ENCODE measurements around the gene ALG11.

Gene ALG11

GRCh38 chr13:52005841-52006522 lies 6.2 kb upstream of the ALG11 start:
- no peak overlapping the region for H3K4ac ChIP-seq (ENCODE audit: low read length)
- H2AFZ ChIP-seq (ENCODE audit: low read length): no peak overlapping the region
- no peak overlapping the region for H2AK5ac ChIP-seq (ENCODE audit: low read depth, low read length)
- no peak overlapping the region for H2BK12ac ChIP-seq (ENCODE audit: low read length)
- no peak overlapping the region for H3K4me3 ChIP-seq (ENCODE audit: low read length in 2 of 2)
- H3K9ac ChIP-seq (ENCODE audit: low read depth, low read length, poor library complexity): no peak overlapping the region
- H4K91ac ChIP-seq (ENCODE audit: low read depth, low read length, poor library complexity): no peak overlapping the region
- no peaks in the 10 kb centered on the region for H3K36me3 ChIP-seq (replicated peaks in 1 of 2; ENCODE audit: control insufficient read depth in 2 of 2, insufficient read depth in 2 of 2, low read length in 2 of 2)
- H3K9me3 ChIP-seq (replicated peaks in 1 of 2; ENCODE audit: control insufficient read depth in 2 of 2, insufficient read depth in 1 of 2, low read depth in 1 of 2, low read length in 2 of 2): no peaks in the 10 kb centered on the region
- WGBS, 2 donors (ENCODE audit: extremely low coverage in 2 of 2, insufficient read length in 2 of 2, insufficient replicate concordance in 1 of 2): no CpG with 5 or more reads among the region's 13 CpGs
- no peaks in the 10 kb centered on the region for H3K79me1 ChIP-seq (ENCODE audit: low read depth, low read length)
- no peak overlapping the region for H4K8ac ChIP-seq (ENCODE audit: low read depth, low read length)
- H3K18ac ChIP-seq (ENCODE audit: low read length): no peak overlapping the region
- no peak overlapping the region for H2BK15ac ChIP-seq (ENCODE audit: low read length)
- no peak overlapping the region for H3K23ac ChIP-seq (ENCODE audit: low read depth, low read length, poor library complexity)
- no peak overlapping the region for H2BK120ac ChIP-seq (ENCODE audit: low read depth, low read length)
- H3K4me1 ChIP-seq (ENCODE audit: control insufficient read depth in 2 of 2, insufficient read depth in 1 of 2, low read depth in 1 of 2, low read length in 2 of 2): no peaks in the 10 kb centered on the region
- H3K27me3 ChIP-seq (ENCODE audit: control insufficient read depth in 3 of 3, insufficient read depth in 3 of 3, low read depth in 1 of 3, low read length in 3 of 3): peaks cover 0 to 53% (median 2%) of the 10 kb centered on the region in 3 experiments
- H3K14ac ChIP-seq (ENCODE audit: low read length): no peak overlapping the region
- no peak for DNase-seq (ENCODE audit: low spot score)
- no peak overlapping the region for H2BK5ac ChIP-seq (ENCODE audit: low read length)
- no peak overlapping the region for H3K27ac ChIP-seq (replicated peaks; ENCODE audit: low read length)
- no peak overlapping the region for H3K4me2 ChIP-seq (ENCODE audit: insufficient read depth, low read length, poor library complexity, severe bottlenecking)

- no CpG with 5 or more reads among the region's 8 CpGs for WGBS, 2 donors (ENCODE audit: extremely low coverage in 2 of 2, insufficient read length in 2 of 2, insufficient replicate concordance in 1 of 2)
- H3K14ac ChIP-seq (ENCODE audit: low read length): no peak overlapping the region
- no peak overlapping the region for H3K18ac ChIP-seq (ENCODE audit: low read length)
- no peak overlapping the region for H3K4me3 ChIP-seq (ENCODE audit: low read length in 2 of 2)
- H3K36me3 ChIP-seq (replicated peaks in 1 of 2; ENCODE audit: control insufficient read depth in 2 of 2, insufficient read depth in 2 of 2, low read length in 2 of 2): no peaks in the 10 kb centered on the region
- no peak overlapping the region for H4K91ac ChIP-seq (ENCODE audit: low read depth, low read length, poor library complexity)
- H3K9ac ChIP-seq (ENCODE audit: low read depth, low read length, poor library complexity): no peak overlapping the region
- no peak overlapping the region for H3K27ac ChIP-seq (replicated peaks; ENCODE audit: low read length)
- H2BK12ac ChIP-seq (ENCODE audit: low read length): no peak overlapping the region
- H2AK5ac ChIP-seq (ENCODE audit: low read depth, low read length): no peak overlapping the region
- H2AFZ ChIP-seq (ENCODE audit: low read length): no peak overlapping the region
- no peaks in the 10 kb centered on the region for H3K9me3 ChIP-seq (replicated peaks in 1 of 2; ENCODE audit: control insufficient read depth in 2 of 2, insufficient read depth in 1 of 2, low read depth in 1 of 2, low read length in 2 of 2)
- H3K4me1 ChIP-seq (ENCODE audit: control insufficient read depth in 2 of 2, insufficient read depth in 1 of 2, low read depth in 1 of 2, low read length in 2 of 2): no peaks in the 10 kb centered on the region
- H2BK120ac ChIP-seq (ENCODE audit: low read depth, low read length): no peak overlapping the region
- DNase-seq (ENCODE audit: low spot score): no peak
- H3K4ac ChIP-seq (ENCODE audit: low read length): no peak overlapping the region
- H2BK5ac ChIP-seq (ENCODE audit: low read length): no peak overlapping the region
- H3K79me1 ChIP-seq (ENCODE audit: low read depth, low read length): no peaks in the 10 kb centered on the region
- no peak overlapping the region for H2BK15ac ChIP-seq (ENCODE audit: low read length)
- H3K23ac ChIP-seq (ENCODE audit: low read depth, low read length, poor library complexity): no peak overlapping the region
- H3K4me2 ChIP-seq (ENCODE audit: insufficient read depth, low read length, poor library complexity, severe bottlenecking): no peak overlapping the region
- peaks cover 2 to 59% (median 7%) of the 10 kb centered on the region in 3 experiments for H3K27me3 ChIP-seq (ENCODE audit: control insufficient read depth in 3 of 3, insufficient read depth in 3 of 3, low read depth in 1 of 3, low read length in 3 of 3)
- no peak overlapping the region for H4K8ac ChIP-seq (ENCODE audit: low read depth, low read length)
These were observed 5.5 kb upstream of the ALG11 start for GRCh38 chr13:52006523-52007245.

GRCh38 chr13:52009946-52010345 lies 2.3 kb upstream of the ALG11 start:
- Histone ChIP-seq H2BK120ac (ENCODE audit: low read depth, low read length) (no peak overlapping the region), H4K91ac (ENCODE audit: low read depth, low read length, poor library complexity) (no peak overlapping the region)

GRCh38 chr13:52010890-52011631 lies 1.1 kb upstream of the ALG11 start, which contains the start of gene ATP7B:
Gene ATP7B, minus strand, starts transcription at chr13:52011450. Its CDS starts 113 bp downstream, at chr13:52011337.
- Histone ChIP-seq H3K27me3 (ENCODE audit: control insufficient read depth in 3 of 3, insufficient read depth in 3 of 3, low read depth in 1 of 3, low read length in 3 of 3) (peaks cover 2 to 50% (median 7%) of the 10 kb centered on the region in 3 experiments), H3K4me1 (ENCODE audit: control insufficient read depth in 2 of 2, insufficient read depth in 1 of 2, low read depth in 1 of 2, low read length in 2 of 2) (no peaks in the 10 kb centered on the region), H3K23ac (ENCODE audit: low read depth, low read length, poor library complexity) (peak within 1 kb of the TSS; percentile 80), H2BK15ac (ENCODE audit: low read length) (no peak within 1 kb of the TSS), H3K79me1 (ENCODE audit: low read depth, low read length) (no peaks in the 10 kb centered on the region), H3K4ac (ENCODE audit: low read length) (no peak within 1 kb of the TSS), H3K9me3 (replicated peaks in 1 of 2; ENCODE audit: control insufficient read depth in 2 of 2, insufficient read depth in 1 of 2, low read depth in 1 of 2, low read length in 2 of 2) (no peaks in the 10 kb centered on the region), H3K14ac (ENCODE audit: low read length) (peak within 1 kb of the TSS; percentile 90), H2BK12ac (ENCODE audit: low read length) (peak within 1 kb of the TSS; percentile 67), H3K4me2 (ENCODE audit: insufficient read depth, low read length, poor library complexity, severe bottlenecking) (peak within 1 kb of the TSS; percentile 96), H4K8ac (ENCODE audit: low read depth, low read length) (no peak within 1 kb of the TSS), H4K91ac (ENCODE audit: low read depth, low read length, poor library complexity) (no peak within 1 kb of the TSS), H2AFZ (ENCODE audit: low read length) (peak within 1 kb of the TSS; percentile 100), H3K27ac (replicated peaks; ENCODE audit: low read length) (peak within 1 kb of the TSS; percentile 44), H2BK120ac (ENCODE audit: low read depth, low read length) (no peak within 1 kb of the TSS), H3K36me3 (replicated peaks in 1 of 2; ENCODE audit: control insufficient read depth in 2 of 2, insufficient read depth in 2 of 2, low read length in 2 of 2) (peaks cover 0 to 14% of the 10 kb centered on the region in 2 donors), H3K9ac (ENCODE audit: low read depth, low read length, poor library complexity) (peak within 1 kb of the TSS; percentile 88), H3K18ac (ENCODE audit: low read length) (peak within 1 kb of the TSS; percentile 96), H2BK5ac (ENCODE audit: low read length) (peak within 1 kb of the TSS; percentile 92), H3K4me3 (ENCODE audit: low read length in 2 of 2) (peak within 1 kb of the TSS; percentile 67 to 95), H2AK5ac (ENCODE audit: low read depth, low read length) (peak within 1 kb of the TSS; percentile 34)
- peak; percentile 45 for DNase-seq (ENCODE audit: low spot score)
- no CpG with 5 or more reads among the region's 46 CpGs for WGBS, 2 donors (ENCODE audit: extremely low coverage in 2 of 2, insufficient read length in 2 of 2, insufficient replicate concordance in 1 of 2)

More at GRCh38 chr13:52009946-52010345, 2.3 kb upstream of the ALG11 start:
- no peak overlapping the region for H3K27ac ChIP-seq (replicated peaks; ENCODE audit: low read length)
- no peak overlapping the region for H2AFZ ChIP-seq (ENCODE audit: low read length)
- no peak overlapping the region for H2BK5ac ChIP-seq (ENCODE audit: low read length)
- H3K79me1 ChIP-seq (ENCODE audit: low read depth, low read length): no peaks in the 10 kb centered on the region
- no peak overlapping the region for H4K8ac ChIP-seq (ENCODE audit: low read depth, low read length)
- H3K23ac ChIP-seq (ENCODE audit: low read depth, low read length, poor library complexity): no peak overlapping the region
- H3K14ac ChIP-seq (ENCODE audit: low read length): no peak overlapping the region
- H3K27me3 ChIP-seq (ENCODE audit: control insufficient read depth in 3 of 3, insufficient read depth in 3 of 3, low read depth in 1 of 3, low read length in 3 of 3): peaks cover 2 to 54% (median 7%) of the 10 kb centered on the region in 3 experiments
- no peaks in the 10 kb centered on the region for H3K9me3 ChIP-seq (replicated peaks in 1 of 2; ENCODE audit: control insufficient read depth in 2 of 2, insufficient read depth in 1 of 2, low read depth in 1 of 2, low read length in 2 of 2)
- DNase-seq (ENCODE audit: low spot score): no peak
- no peak overlapping the region for H3K4me2 ChIP-seq (ENCODE audit: insufficient read depth, low read length, poor library complexity, severe bottlenecking)
- no peak overlapping the region for H3K9ac ChIP-seq (ENCODE audit: low read depth, low read length, poor library complexity)
- no peaks in the 10 kb centered on the region for H3K4me1 ChIP-seq (ENCODE audit: control insufficient read depth in 2 of 2, insufficient read depth in 1 of 2, low read depth in 1 of 2, low read length in 2 of 2)
- no peak overlapping the region for H3K4ac ChIP-seq (ENCODE audit: low read length)
- no peak overlapping the region for H2BK12ac ChIP-seq (ENCODE audit: low read length)
- no CpG with 5 or more reads among the region's 6 CpGs for WGBS, 2 donors (ENCODE audit: extremely low coverage in 2 of 2, insufficient read length in 2 of 2, insufficient replicate concordance in 1 of 2)
- H2AK5ac ChIP-seq (ENCODE audit: low read depth, low read length): no peak overlapping the region
- H3K36me3 ChIP-seq (replicated peaks in 1 of 2; ENCODE audit: control insufficient read depth in 2 of 2, insufficient read depth in 2 of 2, low read length in 2 of 2): peaks cover 0 to 3% of the 10 kb centered on the region in 2 donors
- H3K4me3 ChIP-seq (ENCODE audit: low read length in 2 of 2): no peak overlapping the region
- no peak overlapping the region for H3K18ac ChIP-seq (ENCODE audit: low read length)
- H2BK15ac ChIP-seq (ENCODE audit: low read length): no peak overlapping the region

Measured in neuronal stem cell (in vitro differentiated cells).